ENCODE data around the gene MAPK6.
"Not testable (repeated sequence)": the region's sequence is repeated elsewhere in the genome, so short reads cannot be mapped to it uniquely, and the experiment has no call there.

Gene MAPK6

GRCh38 chr15:52028431-52029093 lies 9.5 kb downstream of the MAPK6 start:
- DNase-seq (ENCODE audit: low read depth) = peak; percentile 71
- peak overlapping the region; percentile 11; the same call in 1 of the 2 replicates for H3K4me3 ChIP-seq (ENCODE audit: low read depth, low read length)
- TF ChIP-seq CTCF (IDR thresholded peaks at IDR 0.05; ENCODE audit: insufficient read depth, low read depth, low read length, missing control alignments) = no peak

GRCh38 chr15:52030010-52030409 lies 11.0 kb downstream of the MAPK6 start:
- TF ChIP-seq CTCF (IDR thresholded peaks at IDR 0.05; ENCODE audit: insufficient read depth, low read depth, low read length, missing control alignments) = no peak
- no peak for DNase-seq (ENCODE audit: low read depth)
- no peak overlapping the region for H3K4me3 ChIP-seq (ENCODE audit: low read depth, low read length)

GRCh38 chr15:52031556-52031955 lies 12.5 kb downstream of the MAPK6 start:
- H3K4me3 ChIP-seq (ENCODE audit: low read depth, low read length) = no peak overlapping the region
- no peak for DNase-seq (ENCODE audit: low read depth)
- TF ChIP-seq CTCF (IDR thresholded peaks at IDR 0.05; ENCODE audit: insufficient read depth, low read depth, low read length, missing control alignments) = no peak

- no peak for TF ChIP-seq CTCF (IDR thresholded peaks at IDR 0.05; ENCODE audit: insufficient read depth, low read depth, low read length, missing control alignments)
- no peak overlapping the region for H3K4me3 ChIP-seq (ENCODE audit: low read depth, low read length)
- DNase-seq (ENCODE audit: low read depth) = no peak
Measured at GRCh38 chr15:52037889-52038505, 19.0 kb downstream of the MAPK6 start.

GRCh38 chr15:52039925-52040781 lies 21.1 kb downstream of the MAPK6 start:
- H3K4me3 ChIP-seq (ENCODE audit: low read depth, low read length) = no peak overlapping the region
- TF ChIP-seq CTCF (IDR thresholded peaks at IDR 0.05; ENCODE audit: insufficient read depth, low read depth, low read length, missing control alignments) = no peak
- no peak for DNase-seq (ENCODE audit: low read depth)

- no peak for DNase-seq (ENCODE audit: low read depth)
- no peak overlapping the region for H3K4me3 ChIP-seq (ENCODE audit: low read depth, low read length)
- no peak for TF ChIP-seq CTCF (IDR thresholded peaks at IDR 0.05; ENCODE audit: insufficient read depth, low read depth, low read length, missing control alignments)
Measured at GRCh38 chr15:52042051-52042851, 23.2 kb downstream of the MAPK6 start.

- not testable (repeated sequence) for DNase-seq (ENCODE audit: low read depth); H3K4me3 ChIP-seq (ENCODE audit: low read depth, low read length)
Measured at GRCh38 chr15:52045795-52046298, 26.8 kb downstream of the MAPK6 start.

- not testable (repeated sequence) for H3K4me3 ChIP-seq (ENCODE audit: low read depth, low read length); DNase-seq (ENCODE audit: low read depth)
Measured at GRCh38 chr15:52046552-52046951, 27.5 kb downstream of the MAPK6 start.
